ENCODE results near the gene TNFRSF18. TPM values are rescaled to one million over a fixed set of nuclear protein-coding genes. Genes with fewer than 3 reads are reported as not detected.
"Not testable (repeated sequence)": the region's sequence is repeated elsewhere in the genome, so short reads cannot be mapped to it uniquely, and the experiment has no call there.

TNFRSF18 gene
- total RNA-seq, 1 donor from 2014 or later = 3.0 TPM

GRCh38 chr1:1196431-1197187 is 9.8 kb downstream of the TNFRSF18 start:
- DNase-seq = peak; percentile 22
- peaks cover 14% of the 10 kb centered on the region for H3K36me3 Mint-ChIP-seq (ENCODE audit: unreplicated experiment)
- H3K27me3 Mint-ChIP-seq (ENCODE audit: unreplicated experiment) = peaks cover 5% of the 10 kb centered on the region
- no peaks in the 10 kb centered on the region for H3K4me1 Mint-ChIP-seq (ENCODE audit: low read depth, unreplicated experiment)
- peaks cover 7% of the 10 kb centered on the region for H3K9me3 Mint-ChIP-seq (ENCODE audit: unreplicated experiment)
- TF ChIP-seq, protein P1, sequence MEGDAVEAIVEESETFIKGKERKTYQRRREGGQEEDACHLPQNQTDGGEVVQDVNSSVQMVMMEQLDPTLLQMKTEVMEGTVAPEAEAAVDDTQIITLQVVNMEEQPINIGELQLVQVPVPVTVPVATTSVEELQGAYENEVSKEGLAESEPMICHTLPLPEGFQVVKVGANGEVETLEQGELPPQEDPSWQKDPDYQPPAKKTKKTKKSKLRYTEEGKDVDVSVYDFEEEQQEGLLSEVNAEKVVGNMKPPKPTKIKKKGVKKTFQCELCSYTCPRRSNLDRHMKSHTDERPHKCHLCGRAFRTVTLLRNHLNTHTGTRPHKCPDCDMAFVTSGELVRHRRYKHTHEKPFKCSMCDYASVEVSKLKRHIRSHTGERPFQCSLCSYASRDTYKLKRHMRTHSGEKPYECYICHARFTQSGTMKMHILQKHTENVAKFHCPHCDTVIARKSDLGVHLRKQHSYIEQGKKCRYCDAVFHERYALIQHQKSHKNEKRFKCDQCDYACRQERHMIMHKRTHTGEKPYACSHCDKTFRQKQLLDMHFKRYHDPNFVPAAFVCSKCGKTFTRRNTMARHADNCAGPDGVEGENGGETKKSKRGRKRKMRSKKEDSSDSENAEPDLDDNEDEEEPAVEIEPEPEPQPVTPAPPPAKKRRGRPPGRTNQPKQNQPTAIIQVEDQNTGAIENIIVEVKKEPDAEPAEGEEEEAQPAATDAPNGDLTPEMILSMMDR (IDR thresholded peaks at IDR 0.05; ENCODE audit: partially characterized antibody, unreplicated experiment) = no peak
- no peak overlapping the region for H3K27ac Mint-ChIP-seq (ENCODE audit: unreplicated experiment)
- no peak overlapping the region for H3K4me3 Mint-ChIP-seq (ENCODE audit: unreplicated experiment)

DNA sequence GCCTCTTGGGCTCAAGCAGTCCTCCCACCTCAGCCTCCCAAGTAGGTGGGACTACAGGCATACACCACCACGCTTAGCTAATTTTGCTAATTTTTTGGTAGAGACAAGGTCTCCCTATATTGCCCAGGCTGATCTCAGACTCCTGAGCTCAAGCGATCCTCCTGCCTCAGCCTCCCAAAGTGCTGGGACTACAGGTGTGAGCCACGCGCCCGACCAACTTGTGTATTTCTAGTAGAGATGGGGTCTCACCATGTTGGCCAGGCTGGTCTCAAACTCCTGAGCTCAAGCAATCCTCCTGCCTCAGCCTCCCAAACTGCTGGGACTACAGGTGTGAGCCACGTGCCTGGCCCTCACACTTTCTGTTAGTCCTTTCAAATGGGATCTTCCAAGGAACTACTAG is 10.7 kb downstream of the TNFRSF18 start:
- not testable (repeated sequence) for H3K4me3 Mint-ChIP-seq (ENCODE audit: unreplicated experiment); H3K27ac Mint-ChIP-seq (ENCODE audit: unreplicated experiment); H3K27me3 Mint-ChIP-seq (ENCODE audit: unreplicated experiment); H3K9me3 Mint-ChIP-seq (ENCODE audit: unreplicated experiment); H3K4me1 Mint-ChIP-seq (ENCODE audit: low read depth, unreplicated experiment); DNase-seq
- H3K36me3 Mint-ChIP-seq (ENCODE audit: unreplicated experiment) = peaks cover 14% of the 10 kb centered on the region

- DNase-seq = no peak
- TF ChIP-seq, protein P1 (IDR thresholded peaks at IDR 0.05; ENCODE audit: partially characterized antibody, unreplicated experiment) = no peak
- peaks cover 5% of the 10 kb centered on the region for H3K27me3 Mint-ChIP-seq (ENCODE audit: unreplicated experiment)
- H3K36me3 Mint-ChIP-seq (ENCODE audit: unreplicated experiment) = peaks cover 14% of the 10 kb centered on the region
- H3K4me1 Mint-ChIP-seq (ENCODE audit: low read depth, unreplicated experiment) = no peaks in the 10 kb centered on the region
- H3K9me3 Mint-ChIP-seq (ENCODE audit: unreplicated experiment) = peaks cover 9% of the 10 kb centered on the region
- no peak overlapping the region for H3K4me3 Mint-ChIP-seq (ENCODE audit: unreplicated experiment)
- H3K27ac Mint-ChIP-seq (ENCODE audit: unreplicated experiment) = no peak overlapping the region
Measured at GRCh38 chr1:1194723-1195122, 11.7 kb downstream of the TNFRSF18 start.

- Mint-ChIP-seq H3K4me3 (ENCODE audit: unreplicated experiment) (no peak overlapping the region), H3K4me1 (ENCODE audit: low read depth, unreplicated experiment) (no peaks in the 10 kb centered on the region), H3K9me3 (ENCODE audit: unreplicated experiment) (peaks cover 11% of the 10 kb centered on the region), H3K27me3 (ENCODE audit: unreplicated experiment) (peaks cover 5% of the 10 kb centered on the region), H3K36me3 (ENCODE audit: unreplicated experiment) (peaks cover 14% of the 10 kb centered on the region), H3K27ac (ENCODE audit: unreplicated experiment) (no peak overlapping the region)
- TF ChIP-seq, protein P1 (IDR thresholded peaks at IDR 0.05; ENCODE audit: partially characterized antibody, unreplicated experiment) = no peak
- no peak for DNase-seq
Measured at GRCh38 chr1:1191734-1192133, 14.7 kb downstream of the TNFRSF18 start.

DNA sequence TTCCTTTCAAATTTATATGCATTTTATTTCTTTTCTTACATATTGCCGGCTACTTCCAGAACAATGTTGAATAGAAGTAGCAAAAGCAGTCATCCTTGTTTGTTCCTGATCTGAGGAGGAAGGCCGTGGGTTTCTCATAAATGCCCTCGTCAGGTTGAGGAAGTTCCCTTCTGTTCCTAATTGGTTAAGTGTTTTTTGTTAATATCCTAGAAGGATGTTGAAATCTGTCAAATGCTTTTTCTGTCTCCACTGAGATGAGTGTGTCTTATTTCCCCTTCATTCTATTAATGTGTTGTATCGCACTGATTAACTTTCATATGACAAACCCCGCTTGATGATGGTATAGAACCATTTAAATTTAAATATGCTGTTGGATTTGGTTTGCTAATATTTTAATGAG is 17.3 kb downstream of the TNFRSF18 start:
- Mint-ChIP-seq H3K36me3 (ENCODE audit: unreplicated experiment) (peaks cover 6% of the 10 kb centered on the region), H3K4me3 (ENCODE audit: unreplicated experiment) (no peak overlapping the region), H3K9me3 (ENCODE audit: unreplicated experiment) (peaks cover 9% of the 10 kb centered on the region), H3K27me3 (ENCODE audit: unreplicated experiment) (no peaks in the 10 kb centered on the region), H3K27ac (ENCODE audit: unreplicated experiment) (no peak overlapping the region), H3K4me1 (ENCODE audit: low read depth, unreplicated experiment) (no peaks in the 10 kb centered on the region)
- TF ChIP-seq, protein P1 (IDR thresholded peaks at IDR 0.05; ENCODE audit: partially characterized antibody, unreplicated experiment) = no peak
- DNase-seq = no peak

Data from glutamatergic neuron (in vitro differentiated cells).